K562 (cell line): ENCODE results near the gene MYOM3. TPM values are rescaled to one million over a fixed set of nuclear protein-coding genes. Genes with fewer than 3 reads are reported as not detected.

ENCODE experiments used
- BACH1 ChIP-seq: fragments of 200-800 bp; sonication (Bioruptor generic); IDR thresholded peaks from 2 replicates; pipeline ENCODE4 v1.6.1; 2016; ENCODE audit warnings: missing genetic modification characterization, missing compliant biosample characterization
- CBFB ChIP-seq: sonication (generic); formaldehyde crosslinking; IDR thresholded peaks from 2 replicates; pipeline ENCODE4 v1.4.0; 2020; ENCODE audit warnings: mild to moderate bottlenecking, missing genetic modification reagents
- FUS ChIP-seq: fragments of 200-400 bp; formaldehyde crosslinking; optimal IDR thresholded peaks from 2 replicates; pipeline ENCODE3; 2017; ENCODE audit warnings: low read depth, low read length
- JUNB ChIP-seq: fragments of 450-650 bp; formaldehyde crosslinking; conservative IDR thresholded peaks from 2 replicates; pipeline ENCODE4 v1.4.0; 2020; ENCODE audit warnings: mild to moderate bottlenecking
- MAZ ChIP-seq, 2 experiments: fragments of 450-650 bp in 1 of 2; sonication (generic) in 1 of 2; formaldehyde crosslinking; IDR thresholded peaks in 1 of 2; conservative IDR thresholded peaks in 1 of 2; 2 replicates each; pipeline versions ENCODE4 v1.4.0 to v1.5.0; 2020; ENCODE audit warnings: mild to moderate bottlenecking in 1 of 2, missing genetic modification reagents in 1 of 2
- POLR3A ChIP-seq: IDR thresholded peaks from 2 replicates; pipeline ENCODE4 v1.6.1; 2011; ENCODE audit warnings: borderline replicate concordance, mild to moderate bottlenecking, moderate library complexity; ENCODE audit not compliant: insufficient read length, insufficient read depth; ENCODE audit errors: extremely low read depth
- SIN3A ChIP-seq, 2 experiments: fragments of 150-350 bp in 1 of 2; IDR thresholded peaks; 2 replicates each; pipeline ENCODE4 v1.6.1; 2011 to 2016; ENCODE audit warnings: borderline replicate concordance in 2 of 2, low read depth in 2 of 2, low read length in 2 of 2, mild to moderate bottlenecking in 2 of 2, moderate library complexity in 2 of 2; ENCODE audit not compliant: control insufficient read depth in 1 of 2
- SMARCA5 ChIP-seq: fragments of 450-650 bp; IDR thresholded peaks from 2 replicates; pipeline ENCODE4 v1.6.1; 2016
- TFAP4 ChIP-seq: sonication (generic); formaldehyde crosslinking; IDR thresholded peaks from 2 replicates; pipeline ENCODE4 v1.8.0; 2022; ENCODE audit warnings: missing genetic modification reagents, mild to moderate bottlenecking, moderate library complexity, borderline replicate concordance
- TFE3 ChIP-seq: fragments of 450-650 bp; formaldehyde crosslinking; IDR thresholded peaks from 2 replicates; pipeline ENCODE4 v1.4.0; 2020; ENCODE audit warnings: mild to moderate bottlenecking, mixed read lengths
- U2AF2 ChIP-seq: fragments of 200-400 bp; formaldehyde crosslinking; optimal IDR thresholded peaks from 2 replicates; pipeline ENCODE3; 2017; ENCODE audit warnings: low read depth, mild to moderate bottlenecking, low read length
- USF1 ChIP-seq: sonication (generic); formaldehyde crosslinking; IDR thresholded peaks from 2 replicates; pipeline ENCODE4 v1.9.0; 2022; ENCODE audit warnings: mild to moderate bottlenecking, missing genetic modification reagents
- ZBTB43 ChIP-seq: sonication (generic); formaldehyde crosslinking; IDR thresholded peaks from 2 replicates; pipeline ENCODE4 v1.8.0; 2023; ENCODE audit warnings: mild to moderate bottlenecking, missing genetic modification reagents
- ZNF830 ChIP-seq: fragments of 250-450 bp; sonication (Bioruptor Pico); IDR thresholded peaks from 2 replicates; pipeline ENCODE4 v1.5.0; 2021; ENCODE audit warnings: mild to moderate bottlenecking
- polyA plus RNA-seq, 8 experiments: library from polyadenylated mRNA; depleted of rRNA in 4 of 8; stranded (reverse) in 5 of 8; unstranded in 3 of 8; fragments of >200 nt; fragmentation: Nextera tagmentation in 2 of 8; fragmentation: Illumina TruSeq in 1 of 8; extraction: Ambion mirVana in 2 of 8; extraction: Trizol in 1 of 8; gene quantifications; 2 replicates each; pipeline versions ENCODE4 v1.2.1 to v1.2.3, GENCODE V29; 2011 to 2014; ENCODE audit warnings: inconsistent platforms in 1 of 8, missing spikeins in 1 of 8
- total RNA-seq, 7 experiments: library from RNA; depleted of rRNA in 6 of 7; stranded (reverse); fragments of >200 nt in 6 of 7; fragmentation: Illumina TruSeq in 2 of 7; extraction: Trizol in 2 of 7; gene quantifications; 2 replicates each; pipeline versions ENCODE4 v1.2.1 to v1.2.3, GENCODE V29; 2011 to 2021; ENCODE audit warnings: low replicate concordance in 1 of 7

The MYOM3 gene
- total and polyA plus RNA-seq, 9 of the 15 experiments (the other 6 are each of a cell fraction or from before 2014, with no cell fraction given), result 0.01 TPM; not detected in 8

- no peak for TF ChIP-seq JUNB
- peak; percentile 83 for TF ChIP-seq TFAP4 (CRISPR knock-in tag)
- no peak for TF ChIP-seq U2AF2
- TF ChIP-seq SMARCA5, result no peak
- no peak for TF ChIP-seq FUS
- no peak for TF ChIP-seq SIN3A (IDR thresholded peaks at IDR 0.05; ENCODE audit: borderline replicate concordance in 2 of 2, control insufficient read depth in 1 of 2, low read depth in 2 of 2, low read length in 2 of 2)
- peak; percentile 87 to 91 for TF ChIP-seq MAZ (CRISPR knock-in tag; conservative IDR thresholded peaks at IDR 0.05 in 1 of 2, IDR thresholded peaks at IDR 0.05 in 1 of 2)
- TF ChIP-seq BACH1 (tag), result no peak
- no peak for TF ChIP-seq ZBTB43
- no peak for TF ChIP-seq TFE3 (CRISPR knock-in tag)
- no peak for TF ChIP-seq ZNF830
- TF ChIP-seq CBFB (CRISPR knock-in tag), result peak; percentile 92
- TF ChIP-seq POLR3A, result no peak
- TF ChIP-seq USF1 (CRISPR knock-in tag), result peak; percentile 53
Observed at GRCh38 chr1:24111996-24112779, at the start of gene MYOM3 (continued).
